Activated CD8-positive, alpha-beta memory T cell treated with anti-CD3 and anti-CD28 coated beads, Interleukin-2, amount 50 U/mL, for 1 hour (primary cell): ENCODE data around the gene DDA1.
"Not testable (repeated sequence)": the region's sequence is repeated elsewhere in the genome, so short reads cannot be mapped to it uniquely, and the experiment has no call there.

Experiments
- DNase-seq: peaks from one replicate; pipeline ENCODE4 v3.0.0-alpha.2; 2020; ENCODE audit errors: extremely low read depth

DDA1 gene

DNA sequence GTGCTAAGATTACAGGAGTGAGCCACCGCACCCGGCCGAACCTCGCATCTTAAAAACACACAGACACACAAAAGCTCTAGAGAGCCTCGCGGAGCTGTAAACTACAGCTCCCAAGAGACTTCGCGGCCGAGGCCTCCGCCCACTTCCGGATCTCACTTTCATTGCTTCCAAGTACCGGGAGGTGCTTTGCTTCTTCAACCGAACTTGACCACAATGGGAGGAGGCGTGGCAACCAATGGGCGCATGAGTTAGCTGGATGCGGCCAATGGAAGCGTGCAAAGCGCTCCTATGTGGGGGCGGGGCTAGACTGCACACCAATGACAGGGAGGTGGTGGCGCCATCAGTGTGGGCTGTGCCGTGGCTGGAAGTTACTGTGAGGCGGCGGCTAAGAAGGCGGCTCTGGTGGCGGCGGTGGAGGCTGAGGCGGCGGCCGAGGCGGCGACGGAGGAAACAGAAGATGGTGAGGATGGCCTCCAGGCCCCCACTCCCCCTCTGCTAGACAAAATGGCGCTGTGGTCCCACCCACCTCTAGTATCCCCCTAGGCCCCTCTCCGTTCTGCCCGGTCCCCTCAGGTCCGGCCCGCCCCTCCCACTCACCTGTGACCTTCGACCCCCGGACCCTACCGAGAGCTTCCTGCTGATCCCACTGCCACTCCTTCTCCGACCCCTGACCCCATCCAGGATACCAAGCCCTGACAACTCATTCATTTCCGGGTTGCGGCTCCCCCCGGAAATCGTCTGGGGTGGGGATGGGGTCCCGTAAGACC, at the start of gene DDA1:
Gene DDA1 (plus strand): TSS at position 366 of the 767 bp plus-strand sequence. CDS start 92 bp downstream, at position 458.
- peak; percentile 99 for DNase-seq

DNA sequence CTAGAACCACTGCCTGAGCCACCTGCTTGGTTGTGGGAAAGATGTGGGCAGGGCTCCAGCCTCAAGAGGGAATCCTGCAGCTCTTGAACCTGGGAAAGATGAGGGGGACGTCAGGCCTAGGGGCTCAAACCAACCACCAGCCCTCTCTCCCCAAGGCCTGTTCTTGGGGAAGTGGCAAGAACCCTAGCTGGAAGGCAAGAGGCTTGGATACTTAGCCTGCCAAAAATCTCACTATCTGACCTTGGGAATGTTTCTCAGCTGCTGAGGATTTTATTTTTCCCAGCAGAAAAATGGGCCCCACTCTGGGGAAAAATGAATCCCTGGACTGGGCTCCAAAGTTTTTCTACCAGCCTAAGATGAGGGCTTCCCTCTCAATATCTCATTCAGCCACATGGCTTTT, 49.4 kb upstream of the DDA1 start:
- no peak for DNase-seq

DNA sequence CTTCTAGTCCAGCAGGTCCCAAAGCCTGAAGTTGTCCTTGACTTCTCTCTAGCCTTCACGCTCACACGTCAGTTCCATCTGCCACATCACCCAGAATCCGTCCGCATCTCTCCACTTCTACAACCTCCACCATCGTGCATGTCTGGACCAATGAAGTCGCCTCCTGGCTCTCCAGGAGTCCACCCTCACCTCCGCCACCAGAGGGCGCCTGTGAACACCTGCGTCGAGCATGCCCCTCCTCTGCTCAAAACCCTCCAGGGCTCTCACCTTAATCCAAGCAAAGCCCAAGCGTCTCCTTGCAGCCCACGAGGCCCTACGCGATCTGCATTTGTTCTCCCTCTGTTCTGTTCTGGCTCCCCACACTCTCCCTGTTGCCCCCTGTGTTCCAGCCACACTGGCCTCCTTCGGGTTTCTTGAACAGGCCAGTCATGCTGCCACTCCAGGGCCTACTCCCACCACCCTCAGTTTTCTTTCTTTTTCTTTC, 48.5 kb upstream of the DDA1 start:
- peak; percentile 71 for DNase-seq

DNA sequence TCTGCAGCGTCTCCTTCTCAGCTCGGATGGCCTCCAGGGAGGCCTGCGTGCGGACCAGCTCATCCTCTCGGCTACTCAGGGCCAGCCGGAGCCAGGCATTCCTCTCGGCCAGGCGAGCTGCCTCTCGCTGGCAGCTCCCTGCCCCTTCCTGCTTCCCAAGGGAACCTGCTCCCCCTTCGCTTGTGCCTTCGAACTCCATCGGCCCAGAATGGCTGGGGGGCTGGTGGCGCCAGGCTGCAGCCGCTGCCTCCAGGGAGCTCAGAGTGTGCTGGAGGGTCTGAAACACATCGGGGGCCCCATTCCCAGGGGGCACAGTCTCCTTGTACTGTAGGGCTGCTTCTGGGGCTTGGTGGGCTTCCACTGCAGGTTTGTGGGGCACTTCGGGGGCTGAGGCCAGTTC, 46.8 kb upstream of the DDA1 start:
- DNase-seq, result no peak

DNA sequence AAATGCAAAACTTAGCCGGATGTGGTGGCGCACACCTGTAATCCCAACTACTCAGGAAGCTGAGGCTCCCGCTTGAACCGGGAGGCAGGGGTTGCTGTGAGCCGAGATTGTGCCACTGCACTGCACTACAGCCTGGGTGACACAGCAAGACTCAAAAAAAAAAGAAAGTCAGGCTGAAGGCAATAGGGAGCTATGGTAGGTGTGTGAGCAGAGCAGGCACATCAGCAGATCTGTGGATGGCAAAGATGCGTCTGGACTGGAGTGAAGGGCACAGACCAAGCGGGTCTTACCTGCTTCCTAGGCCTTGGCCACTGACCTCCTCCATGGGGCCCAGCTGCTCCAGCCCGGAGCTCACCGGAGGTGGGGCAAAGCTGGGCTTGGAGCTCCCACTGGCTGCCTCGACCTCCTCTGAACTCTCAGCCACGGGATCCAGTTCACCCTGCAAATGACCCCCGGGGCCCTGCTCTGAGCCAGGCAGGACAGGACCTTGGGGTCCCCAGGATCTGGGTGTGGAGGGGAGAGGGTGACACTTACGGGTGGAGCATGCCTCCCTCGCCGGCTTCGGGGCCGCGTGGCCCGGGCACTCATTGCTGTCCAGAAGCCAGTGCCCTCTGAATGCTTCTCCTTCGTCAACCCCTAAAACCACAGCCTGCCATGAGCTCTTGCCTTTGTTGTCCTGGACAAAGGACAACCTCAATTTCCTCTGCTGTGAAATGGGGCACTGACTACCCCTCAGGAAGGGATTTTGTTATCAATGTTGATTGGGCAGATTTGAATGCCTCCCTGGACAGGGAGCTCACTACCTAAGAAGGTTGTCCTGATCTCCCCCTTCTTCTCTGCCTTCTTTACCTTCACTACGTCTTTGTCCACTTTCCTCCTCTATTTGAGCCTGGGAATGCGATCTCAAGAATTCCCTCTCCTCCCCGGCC, 45.4 kb upstream of the DDA1 start:
- no peak for DNase-seq

DNA sequence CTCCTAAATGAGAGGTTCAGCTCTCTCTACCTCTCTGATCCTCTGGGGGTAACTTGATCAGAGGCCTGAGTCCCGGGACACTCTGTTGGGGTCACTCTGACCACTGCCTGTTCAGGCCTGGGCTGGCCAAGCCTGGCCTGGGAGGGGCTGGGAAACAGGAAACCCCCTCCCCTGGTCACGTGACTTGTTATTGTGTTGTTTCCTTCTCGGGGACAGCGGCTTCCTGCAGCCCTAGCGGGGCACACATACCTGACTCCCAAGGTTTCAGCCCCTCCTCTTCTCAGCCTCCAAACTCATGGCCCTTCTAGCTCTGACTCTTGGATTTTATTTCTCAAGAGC, 44.8 kb upstream of the DDA1 start, which contains the start of gene USHBP1:
Gene USHBP1 (minus strand): TSS at position 105 of the 339 bp plus-strand sequence. CDS start 446 bp downstream, outside the sequence.
- DNase-seq, result no peak

DNA sequence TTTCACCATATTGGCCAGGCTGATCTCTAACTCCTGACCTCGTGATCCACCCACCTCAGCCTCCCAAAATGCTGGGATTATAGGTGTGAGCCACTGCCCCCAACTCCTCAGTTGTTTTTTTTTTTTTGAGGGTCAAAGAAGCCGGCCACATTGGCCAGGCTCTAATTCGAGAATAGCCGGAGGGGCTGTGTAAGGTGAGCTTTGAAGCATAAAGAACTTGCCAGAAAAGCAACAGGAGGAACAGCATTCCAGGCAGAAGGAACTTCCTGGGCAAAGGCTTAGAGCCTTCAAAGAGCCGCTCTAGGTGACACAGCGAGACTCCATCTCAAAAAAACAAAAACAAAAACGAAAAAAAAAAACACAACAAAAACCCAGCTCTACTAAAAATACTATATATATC, 43.3 kb upstream of the DDA1 start:
- no peak for DNase-seq

DNA sequence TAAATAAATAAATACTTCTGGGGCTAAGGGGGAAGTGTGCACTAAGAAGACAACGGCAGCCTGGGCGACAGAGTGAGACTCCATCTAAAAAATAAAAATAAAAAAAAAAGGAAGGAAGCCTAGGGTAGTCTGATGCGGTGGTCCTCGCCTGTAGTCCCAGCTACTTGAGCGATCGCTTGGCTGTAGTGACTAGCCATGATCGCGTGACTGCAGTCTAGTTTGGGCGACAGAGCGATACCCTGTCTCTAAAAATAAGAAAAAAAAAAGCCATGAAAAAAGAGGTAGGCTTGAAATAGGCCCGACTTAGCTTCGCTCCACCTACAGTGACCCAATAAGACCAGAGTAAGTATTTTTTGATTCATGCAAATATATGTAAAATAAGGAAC, 42.8 kb upstream of the DDA1 start:
- DNase-seq, result no peak

DNA sequence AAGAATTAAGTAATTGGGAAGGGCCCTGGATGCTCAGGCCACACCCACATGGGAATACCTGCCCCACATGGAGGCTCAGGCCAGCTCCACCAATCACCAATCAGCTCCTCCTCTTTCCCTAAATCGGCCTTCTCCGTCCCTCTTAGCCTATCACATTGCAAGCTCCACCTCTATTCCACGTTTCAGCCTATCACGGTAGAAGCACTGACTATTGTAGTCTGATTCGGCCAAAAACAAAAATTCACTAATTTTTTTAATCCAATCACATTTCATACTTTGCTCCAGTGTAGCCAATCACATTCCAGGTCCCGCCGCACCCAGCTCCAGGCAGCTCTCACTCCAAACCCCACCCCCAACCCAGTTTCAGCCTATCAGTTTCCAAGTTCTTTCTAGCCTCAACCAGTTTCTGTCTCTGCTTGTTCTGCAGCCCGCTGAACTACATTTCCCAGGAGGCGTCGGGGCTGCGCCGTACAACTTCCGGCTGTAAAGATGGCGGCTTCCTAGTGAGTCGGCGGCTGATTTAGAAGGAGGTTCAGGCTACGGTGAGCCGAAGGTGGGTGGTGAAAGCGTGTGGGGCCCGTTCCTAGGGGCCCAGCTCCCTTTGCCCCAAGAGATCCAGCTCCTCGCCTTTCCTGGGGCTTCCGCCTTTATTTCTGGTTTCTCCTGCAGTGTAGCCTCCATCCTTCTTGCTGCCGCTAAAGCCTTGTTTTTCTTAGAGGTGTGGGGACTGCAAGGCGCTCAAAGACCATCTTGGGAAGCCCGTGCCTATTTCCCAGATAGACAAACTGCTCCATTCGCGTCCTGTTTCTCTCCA, 42.2 kb upstream of the DDA1 start, which contains the start of gene BABAM1:
Gene BABAM1 (plus strand): TSS at position 469 of the 814 bp plus-strand sequence. CDS start 1,364 bp downstream, outside the sequence.
- peak; percentile 92 for DNase-seq

DNA sequence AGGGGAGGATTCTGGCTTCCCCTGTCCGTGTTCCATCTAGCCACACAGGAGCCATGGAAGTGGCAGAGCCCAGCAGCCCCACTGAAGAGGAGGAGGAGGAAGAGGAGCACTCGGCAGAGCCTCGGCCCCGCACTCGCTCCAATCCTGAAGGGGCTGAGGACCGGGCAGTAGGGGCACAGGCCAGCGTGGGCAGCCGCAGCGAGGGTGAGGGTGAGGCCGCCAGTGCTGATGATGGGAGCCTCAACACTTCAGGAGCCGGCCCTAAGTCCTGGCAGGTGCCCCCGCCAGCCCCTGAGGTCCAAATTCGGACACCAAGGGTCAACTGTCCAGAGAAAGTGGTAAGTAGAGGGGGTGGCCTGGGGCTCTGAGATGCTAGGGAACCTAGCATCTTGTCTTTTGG, 40.6 kb upstream of the DDA1 start:
- DNase-seq, result no peak

DNA sequence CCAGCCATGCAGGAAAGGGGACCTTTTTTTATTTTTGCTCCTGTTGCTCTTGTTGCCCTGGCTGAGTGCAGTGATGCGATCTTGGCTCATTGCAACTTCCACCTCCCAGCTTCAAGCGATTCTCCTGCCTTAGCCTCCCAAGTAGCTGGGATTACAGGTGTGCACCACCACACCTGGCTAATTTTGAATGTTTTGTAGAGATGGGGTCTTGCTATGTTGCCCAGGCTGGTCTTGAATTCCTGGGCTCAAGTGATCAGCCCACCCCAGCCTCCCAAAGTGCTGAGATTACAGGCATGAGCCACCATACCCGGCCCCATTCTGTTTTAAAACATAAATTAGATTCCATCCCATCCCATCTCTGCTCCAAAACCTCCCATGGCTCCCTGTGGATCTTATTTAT, 34.5 kb upstream of the DDA1 start:
- DNase-seq, result not testable (repeated sequence)

DNA sequence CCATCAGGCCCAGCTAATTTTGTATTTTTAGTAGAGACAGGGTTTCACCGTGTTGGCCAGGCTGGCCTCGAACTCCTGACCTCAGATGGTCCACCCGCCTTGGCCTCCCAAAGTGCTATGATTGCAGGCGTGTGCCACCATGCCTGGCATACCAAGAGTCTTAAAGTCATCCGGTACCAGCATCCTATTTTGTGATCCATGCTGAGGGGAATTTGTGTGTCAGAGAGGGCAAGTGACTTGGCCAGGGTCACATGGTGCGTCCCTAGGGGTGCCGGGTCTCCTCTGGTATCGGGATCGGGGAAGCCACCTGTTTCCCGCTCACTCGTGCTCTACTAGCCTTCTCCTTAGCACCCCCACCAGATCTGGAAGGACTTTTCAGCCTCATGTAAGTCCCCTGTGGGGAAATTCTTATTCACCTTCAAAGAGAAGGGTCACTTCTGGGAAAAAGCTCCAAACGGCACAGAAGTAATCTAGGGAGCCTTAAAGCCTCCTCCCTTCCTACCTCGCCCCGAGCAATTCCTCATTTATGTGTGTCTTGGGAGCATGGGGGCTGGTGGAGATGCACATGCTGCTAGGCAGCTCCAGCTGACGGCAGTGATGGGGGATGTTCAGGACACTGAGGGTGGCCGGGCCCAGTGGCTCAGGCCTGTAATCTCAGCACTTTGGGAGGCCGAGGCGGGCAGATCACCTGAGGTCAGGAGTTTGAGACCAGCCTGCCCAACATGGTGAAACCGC, 33.8 kb upstream of the DDA1 start:
- DNase-seq, result no peak

DNA sequence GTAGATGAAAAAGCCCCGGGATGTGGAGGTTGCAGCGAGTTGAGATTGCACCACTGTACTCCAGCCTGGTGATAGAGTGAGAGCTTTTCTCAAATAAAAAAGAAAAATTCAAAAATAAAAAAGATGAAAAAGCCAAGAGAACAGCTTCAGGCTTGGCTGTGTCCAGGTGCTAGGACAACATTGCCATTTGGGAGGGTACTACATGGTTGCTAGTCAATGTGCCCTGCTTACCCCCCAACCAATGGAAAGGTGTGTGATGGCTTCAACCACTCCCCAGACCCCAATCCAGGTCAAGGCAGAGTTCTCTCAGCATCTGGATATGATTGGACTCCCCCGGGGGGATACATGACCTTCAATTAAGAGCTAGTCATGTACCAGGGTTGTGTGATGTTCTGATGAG, 29.9 kb upstream of the DDA1 start:
- DNase-seq, result no peak

DNA sequence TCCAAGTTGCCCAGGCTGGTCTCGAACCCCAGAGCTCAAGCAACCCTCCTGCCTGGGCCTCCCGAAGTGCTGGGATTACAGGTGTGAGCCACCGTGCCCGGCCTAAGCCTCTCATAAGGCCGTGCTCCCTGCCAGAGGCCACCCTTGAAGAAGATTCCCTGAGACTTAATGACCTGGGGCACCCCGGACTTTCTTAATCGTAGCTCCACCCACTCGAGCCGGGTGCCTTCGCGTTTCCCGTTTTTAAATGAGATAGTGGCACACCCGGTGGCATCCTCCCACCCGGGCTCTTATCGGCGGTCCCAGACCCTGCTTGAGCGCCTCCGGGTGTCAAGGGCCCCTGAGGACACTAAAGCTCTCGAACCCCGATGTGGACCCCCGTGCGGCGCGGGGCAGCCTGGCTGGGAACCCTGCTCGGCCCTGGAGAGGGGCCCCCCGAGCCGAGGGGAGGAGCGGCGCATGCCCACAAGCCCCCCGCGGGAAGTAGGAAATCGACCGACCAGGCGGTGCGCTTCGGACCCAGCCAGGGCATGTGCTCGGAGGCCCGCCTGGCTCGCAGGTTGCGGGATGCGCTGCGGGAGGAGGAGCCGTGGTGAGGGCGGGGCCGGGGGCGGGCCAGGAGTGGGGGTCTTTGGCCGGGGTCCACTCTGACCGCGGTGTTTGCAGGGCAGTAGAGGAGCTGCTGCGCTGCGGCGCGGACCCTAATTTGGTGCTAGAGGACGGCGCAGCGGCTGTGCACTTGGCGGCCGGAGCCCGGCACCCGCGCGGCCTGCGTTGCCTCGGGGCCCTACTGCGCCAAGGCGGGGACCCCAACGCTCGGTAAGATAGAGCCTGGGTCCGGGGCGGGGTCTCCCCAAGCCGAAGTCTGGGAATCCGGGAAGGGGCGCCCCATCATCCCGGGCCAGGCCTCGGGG, 27.7 kb upstream of the DDA1 start, which contains the start of gene ANKLE1:
Gene ANKLE1 (plus strand): TSS at position 511 of the 914 bp plus-strand sequence. CDS start 20 bp downstream, at position 531.
- no peak for DNase-seq

DNA sequence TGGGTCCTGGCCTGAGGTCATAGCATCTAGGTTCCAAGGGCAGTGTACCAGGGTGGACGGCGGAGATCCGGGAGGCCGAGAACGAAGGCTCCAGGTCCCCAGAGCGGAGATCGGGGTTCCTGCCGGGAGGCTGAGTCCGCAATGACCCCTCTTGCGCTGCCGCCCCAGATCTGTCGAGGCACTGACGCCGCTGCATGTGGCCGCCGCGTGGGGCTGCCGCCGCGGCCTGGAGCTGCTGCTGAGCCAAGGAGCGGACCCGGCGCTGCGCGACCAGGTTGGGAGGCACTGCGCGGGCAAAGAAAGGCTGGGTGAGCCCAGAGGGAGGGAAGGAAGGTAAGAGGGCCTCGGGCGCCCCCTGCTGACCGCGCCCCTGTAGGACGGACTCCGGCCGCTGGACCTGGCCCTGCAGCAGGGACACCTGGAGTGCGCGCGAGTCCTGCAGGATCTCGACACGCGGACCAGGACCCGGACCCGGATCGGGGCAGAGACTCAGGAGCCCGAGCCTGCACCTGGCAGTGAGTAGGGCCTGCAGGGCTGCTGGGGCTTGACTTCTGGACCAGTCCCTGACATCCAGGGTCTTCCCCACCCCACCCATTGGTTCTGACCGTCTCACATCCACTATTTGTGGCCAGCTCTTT, 26.8 kb upstream of the DDA1 start:
- DNase-seq, result peak; percentile 50

DNA sequence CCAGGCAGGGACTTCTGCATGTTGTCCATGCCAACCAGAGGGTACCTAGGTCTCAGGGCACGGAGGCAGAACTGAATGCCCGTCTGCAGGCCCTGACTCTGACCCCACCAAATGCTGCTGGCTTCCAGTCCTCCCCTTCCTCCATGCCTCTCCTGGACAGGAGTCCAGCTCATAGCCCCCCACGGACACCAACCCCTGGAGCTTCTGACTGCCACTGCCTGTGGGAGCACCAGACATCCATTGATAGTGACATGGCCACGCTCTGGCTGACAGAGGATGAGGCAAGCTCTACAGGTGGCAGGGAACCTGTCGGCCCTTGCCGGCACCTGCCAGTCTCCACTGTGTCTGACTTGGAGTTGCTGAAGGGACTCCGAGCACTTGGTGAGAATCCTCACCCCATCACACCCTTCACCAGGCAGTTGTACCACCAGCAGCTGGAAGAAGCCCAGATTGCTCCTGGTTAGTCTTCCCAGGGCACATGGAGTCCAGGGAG, 25.8 kb upstream of the DDA1 start:
- DNase-seq, result no peak

DNA sequence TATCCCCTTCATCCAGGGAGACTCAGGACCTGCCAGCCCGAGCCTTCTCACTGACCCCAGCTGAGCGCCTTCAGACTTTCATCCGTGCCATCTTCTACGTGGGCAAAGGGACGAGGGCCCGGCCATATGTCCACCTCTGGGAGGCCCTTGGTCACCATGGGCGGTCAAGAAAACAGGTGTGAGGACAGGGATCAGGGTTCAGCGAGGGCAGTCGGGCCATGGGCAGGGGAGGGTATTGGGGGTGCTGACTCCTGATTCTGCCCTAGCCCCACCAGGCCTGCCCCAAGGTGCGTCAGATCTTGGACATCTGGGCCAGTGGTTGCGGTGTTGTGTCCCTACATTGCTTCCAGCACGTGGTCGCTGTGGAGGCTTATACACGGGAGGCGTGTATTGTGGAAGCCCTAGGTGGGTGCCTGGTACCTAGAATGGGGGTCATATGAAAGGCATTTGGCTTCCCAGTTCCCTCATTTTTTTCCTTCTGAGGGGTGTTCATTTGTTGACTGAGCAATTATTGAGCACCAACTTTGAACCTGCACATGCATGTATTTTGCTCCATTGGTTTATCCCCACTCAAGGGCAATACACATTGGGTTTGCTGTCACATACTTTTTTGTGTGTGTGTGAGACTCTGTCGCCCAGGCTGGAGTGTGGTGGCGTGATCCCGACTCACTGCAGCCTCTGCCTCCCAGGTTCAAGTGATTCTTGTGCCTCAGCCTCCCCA, 23.8 kb upstream of the DDA1 start:
- DNase-seq, result no peak

DNA sequence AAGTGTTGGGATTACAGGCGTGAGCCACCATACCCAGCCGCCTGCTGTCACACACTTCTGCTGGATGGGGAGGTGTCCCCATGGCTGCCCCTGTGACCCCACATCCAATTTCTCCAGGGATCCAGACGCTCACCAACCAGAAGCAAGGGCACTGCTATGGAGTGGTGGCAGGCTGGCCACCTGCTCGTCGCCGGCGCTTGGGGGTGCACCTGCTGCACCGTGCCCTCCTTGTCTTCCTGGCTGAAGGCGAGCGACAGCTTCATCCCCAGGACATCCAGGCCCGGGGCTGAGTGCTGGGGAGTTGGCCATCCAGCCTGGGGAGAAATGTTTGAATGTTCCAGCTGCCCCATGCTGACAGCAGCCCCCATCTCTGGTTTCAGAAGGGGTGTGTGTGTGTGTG, 23.1 kb upstream of the DDA1 start:
- DNase-seq, result no peak
